Nephron progenitor cell (in vitro differentiated cells): ENCODE results near the gene OTOP2.
A peak's percentile ranks its signal among the peaks of the same experiment; 100 is the strongest.

Experiments
- DNase-seq: peaks from one replicate; pipeline ENCODE4 v3.0.0; 2021
- H3K27ac Mint-ChIP-seq: 2 replicates; pipeline ENCODE4 v1.8.0; 2021; ENCODE audit warnings: mild to moderate bottlenecking, moderate library complexity, mixed read lengths
- H3K27me3 Mint-ChIP-seq: 2 replicates; pipeline ENCODE4 v1.8.0; 2021; ENCODE audit warnings: mild to moderate bottlenecking, low read depth, mixed read lengths; ENCODE audit not compliant: poor library complexity
- H3K36me3 Mint-ChIP-seq: 2 replicates; pipeline ENCODE4 v1.8.0; 2021; ENCODE audit warnings: low read depth, mixed read lengths
- H3K4me1 Mint-ChIP-seq: 2 replicates; pipeline ENCODE4 v1.8.0; 2021; ENCODE audit warnings: mixed read lengths
- H3K4me3 Mint-ChIP-seq: 2 replicates; pipeline ENCODE4 v1.8.0; 2021; ENCODE audit warnings: mild to moderate bottlenecking, moderate library complexity, mixed read lengths
- H3K9me3 Mint-ChIP-seq: 2 replicates; pipeline ENCODE4 v1.8.0; 2021; ENCODE audit warnings: mild to moderate bottlenecking, moderate library complexity, mixed read lengths
- CTCF ChIP-seq: fragments of 200-600 bp; sonication (generic); IDR thresholded peaks from 2 replicates; pipeline ENCODE4 v1.5.0; 2021; ENCODE audit warnings: antibody characterized with exemption

Gene OTOP2

GRCh38 chr17:74890554-74890953 lies 33.5 kb upstream of the OTOP2 start:
- Mint-ChIP-seq H3K27me3 (peaks cover 94% of the 10 kb centered on the region), H3K27ac (no peak overlapping the region), H3K9me3 (no peaks in the 10 kb centered on the region), H3K4me3 (no peak overlapping the region), H3K36me3 (no peaks in the 10 kb centered on the region), H3K4me1 (peaks cover 29% of the 10 kb centered on the region)
- DNase-seq, result no peak
- TF ChIP-seq CTCF, result no peak

DNA sequence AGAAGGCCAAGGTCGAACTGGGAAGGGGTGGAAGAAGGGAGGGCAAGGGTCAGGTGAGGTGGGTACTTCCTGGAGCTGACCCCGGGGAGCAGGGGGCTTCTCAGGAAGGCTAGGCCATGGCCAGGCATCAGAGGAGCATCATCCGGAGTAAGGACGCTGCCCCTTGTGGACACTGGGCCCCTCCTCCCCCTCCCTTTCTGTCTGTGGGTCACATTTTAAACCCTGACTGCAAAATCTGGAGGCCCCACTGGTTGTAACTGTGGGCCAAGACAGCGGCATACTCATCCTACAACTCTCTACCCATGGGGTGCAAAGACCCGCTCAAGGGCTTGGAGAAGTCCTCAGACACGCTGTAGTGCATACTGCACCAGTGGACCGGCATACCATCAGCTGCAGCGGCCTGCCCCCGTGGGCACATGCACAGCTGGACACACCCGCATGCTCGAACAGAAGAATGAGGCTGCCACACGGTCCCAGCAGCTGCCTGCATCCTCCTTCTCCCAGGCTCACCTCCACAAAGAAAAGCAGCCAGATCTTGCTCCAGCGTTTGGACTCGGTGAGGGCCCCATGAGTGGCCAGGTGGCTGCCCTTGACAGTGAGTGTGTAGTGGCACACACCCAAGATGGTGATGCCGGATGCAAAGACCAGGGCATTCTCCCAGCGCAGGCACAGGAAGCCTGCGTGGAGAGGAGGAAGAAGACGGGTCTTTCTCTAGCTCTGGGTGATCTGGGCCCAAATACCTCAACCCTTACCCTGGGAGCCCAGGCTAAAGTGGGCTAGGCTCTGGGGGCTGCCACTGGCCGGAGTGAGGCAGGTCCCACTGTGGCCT lies 31.8 kb upstream of the OTOP2 start:
- Mint-ChIP-seq H3K36me3 (no peaks in the 10 kb centered on the region), H3K4me3 (no peak overlapping the region), H3K27me3 (peaks cover 95% of the 10 kb centered on the region), H3K27ac (no peak overlapping the region), H3K9me3 (no peaks in the 10 kb centered on the region), H3K4me1 (peaks cover 29% of the 10 kb centered on the region)
- DNase-seq, result no peak
- TF ChIP-seq CTCF, result no peak

- peak within 1 kb of the TSS; percentile 78 for H3K4me3 Mint-ChIP-seq
- no peaks in the 10 kb centered on the region for H3K9me3 Mint-ChIP-seq
These were observed 30.8 kb upstream of the OTOP2 start, which contains the start of gene FADS6 for GRCh38 chr17:74892974-74893911. Gene FADS6 (minus strand): TSS chr17:74893633. CDS start chr17:74893595, 38 bp downstream.

GRCh38 chr17:74893936-74894671 lies 30.0 kb upstream of the OTOP2 start:
- peaks cover 21% of the 10 kb centered on the region for H3K4me1 Mint-ChIP-seq
- H3K36me3 Mint-ChIP-seq, result no peaks in the 10 kb centered on the region
- H3K4me3 Mint-ChIP-seq, result peak overlapping the region; percentile 78
- no peak for DNase-seq
- H3K27ac Mint-ChIP-seq, result no peak overlapping the region
- no peaks in the 10 kb centered on the region for H3K9me3 Mint-ChIP-seq
- peaks cover 98% of the 10 kb centered on the region for H3K27me3 Mint-ChIP-seq
- TF ChIP-seq CTCF, result no peak

More at GRCh38 chr17:74892974-74893911, 30.8 kb upstream of the OTOP2 start, which contains the start of gene FADS6:
- peak; percentile 60 for DNase-seq
- Mint-ChIP-seq H3K4me1 (peaks cover 29% of the 10 kb centered on the region), H3K36me3 (no peaks in the 10 kb centered on the region), H3K27me3 (peaks cover 99% of the 10 kb centered on the region), H3K27ac (no peak within 1 kb of the TSS)
- TF ChIP-seq CTCF, result no peak

GRCh38 chr17:74898376-74898946 lies 25.6 kb upstream of the OTOP2 start:
- no peak overlapping the region for H3K4me3 Mint-ChIP-seq
- H3K9me3 Mint-ChIP-seq, result no peaks in the 10 kb centered on the region
- no peak for DNase-seq
- no peaks in the 10 kb centered on the region for H3K36me3 Mint-ChIP-seq
- TF ChIP-seq CTCF, result no peak
- peaks cover 89% of the 10 kb centered on the region for H3K27me3 Mint-ChIP-seq
- peaks cover 11% of the 10 kb centered on the region for H3K4me1 Mint-ChIP-seq
- H3K27ac Mint-ChIP-seq, result no peak overlapping the region
